Testis (tissue), 2 donors: ENCODE measurements around the gene ADAMTS8.

Experiments used
- POLR2A ChIP-seq: fragments of 450-650 bp; IDR thresholded peaks from one replicate; pipeline ENCODE4 v1.6.1; 2017; ENCODE audit warnings: antibody characterized with exemption, mild to moderate bottlenecking, moderate library complexity
- TF ChIP-seq, protein P1 (sequence below), 3 experiments: fragments of 450-650 bp in 2 of 3; fragments of 200-600 bp in 1 of 3; sonication (generic) in 1 of 3; IDR thresholded peaks; one replicate each; pipeline ENCODE4 v1.5.1; 2016 to 2019; ENCODE audit warnings: antibody characterized with exemption in 3 of 3, mild to moderate bottlenecking in 2 of 3, moderate library complexity in 1 of 3

DNA sequence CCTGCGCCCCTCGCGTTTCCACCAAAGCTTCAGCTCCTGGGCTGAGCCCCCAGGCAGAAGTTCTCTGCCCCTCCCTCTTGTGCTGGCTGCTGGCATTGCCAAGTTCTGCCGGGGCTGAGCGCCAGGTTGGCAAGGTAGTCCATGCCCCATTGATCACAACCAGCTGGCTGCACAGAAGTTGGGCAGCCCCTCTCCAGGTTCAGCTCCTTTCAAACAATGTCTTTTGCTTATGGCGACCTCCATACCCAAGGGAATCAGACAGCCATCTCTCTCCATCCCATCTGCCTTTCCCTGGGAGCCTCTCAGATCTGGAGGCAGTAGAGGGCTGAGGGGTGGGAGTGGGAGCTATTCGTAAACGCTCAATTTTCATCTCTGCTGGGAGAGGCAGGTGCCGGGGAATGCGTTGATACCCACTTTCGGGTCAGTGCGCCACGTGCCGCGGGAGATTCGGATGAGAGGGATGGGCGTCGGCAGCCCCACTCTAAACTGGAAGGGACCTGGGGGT is 1.5 kb downstream of the ADAMTS8 start:
- TF ChIP-seq, protein P1, sequence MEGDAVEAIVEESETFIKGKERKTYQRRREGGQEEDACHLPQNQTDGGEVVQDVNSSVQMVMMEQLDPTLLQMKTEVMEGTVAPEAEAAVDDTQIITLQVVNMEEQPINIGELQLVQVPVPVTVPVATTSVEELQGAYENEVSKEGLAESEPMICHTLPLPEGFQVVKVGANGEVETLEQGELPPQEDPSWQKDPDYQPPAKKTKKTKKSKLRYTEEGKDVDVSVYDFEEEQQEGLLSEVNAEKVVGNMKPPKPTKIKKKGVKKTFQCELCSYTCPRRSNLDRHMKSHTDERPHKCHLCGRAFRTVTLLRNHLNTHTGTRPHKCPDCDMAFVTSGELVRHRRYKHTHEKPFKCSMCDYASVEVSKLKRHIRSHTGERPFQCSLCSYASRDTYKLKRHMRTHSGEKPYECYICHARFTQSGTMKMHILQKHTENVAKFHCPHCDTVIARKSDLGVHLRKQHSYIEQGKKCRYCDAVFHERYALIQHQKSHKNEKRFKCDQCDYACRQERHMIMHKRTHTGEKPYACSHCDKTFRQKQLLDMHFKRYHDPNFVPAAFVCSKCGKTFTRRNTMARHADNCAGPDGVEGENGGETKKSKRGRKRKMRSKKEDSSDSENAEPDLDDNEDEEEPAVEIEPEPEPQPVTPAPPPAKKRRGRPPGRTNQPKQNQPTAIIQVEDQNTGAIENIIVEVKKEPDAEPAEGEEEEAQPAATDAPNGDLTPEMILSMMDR (IDR thresholded peaks at IDR 0.05), result no peak
- TF ChIP-seq POLR2A, result no peak
